Hematopoietic multipotent progenitor cell treated with erythropoietin and hydrocortisone succinate and interleukin-3 and kit ligand, for 8 days (in vitro differentiated cells): ENCODE results near the gene MGAT3.
"Not testable (repeated sequence)": the region's sequence is repeated elsewhere in the genome, so short reads cannot be mapped to it uniquely, and the experiment has no call there.

Experiments
- DNase-seq: peaks from one replicate; pipeline ENCODE4 v3.0.0-alpha.2; 2015

MGAT3 gene

GRCh38 chr22:39494471-39495120, 37.8 kb downstream of the MGAT3 start:
- no peak for DNase-seq

- peak; percentile 85 for DNase-seq
Measured at GRCh38 chr22:39496131-39496838, 39.5 kb downstream of the MGAT3 start.

GRCh38 chr22:39497429-39497828, 40.6 kb downstream of the MGAT3 start:
- DNase-seq = no peak

GRCh38 chr22:39498368-39498767, 41.6 kb downstream of the MGAT3 start:
- no peak for DNase-seq

GRCh38 chr22:39498802-39499201, 42.0 kb downstream of the MGAT3 start:
- DNase-seq = no peak

GRCh38 chr22:39500101-39500500, 43.3 kb downstream of the MGAT3 start:
- DNase-seq = no peak

GRCh38 chr22:39501644-39502108, 44.9 kb downstream of the MGAT3 start:
- no peak for DNase-seq

GRCh38 chr22:39502109-39502788, 45.4 kb downstream of the MGAT3 start, which contains the start of gene MIEF1:
TSS of gene MIEF1 (plus strand) at chr22:39502290. CDS start at chr22:39511295, 9,005 bp downstream.
- peak; percentile 97 for DNase-seq

GRCh38 chr22:39502789-39503409, 46.1 kb downstream of the MGAT3 start:
- DNase-seq = no peak

- DNase-seq = peak; percentile 38
Measured at GRCh38 chr22:39503630-39504029, 46.8 kb downstream of the MGAT3 start.

GRCh38 chr22:39504071-39504470, 47.3 kb downstream of the MGAT3 start:
- no peak for DNase-seq

- DNase-seq = not testable (repeated sequence)
Measured at GRCh38 chr22:39507021-39507420, 50.2 kb downstream of the MGAT3 start.

GRCh38 chr22:39508393-39508792, 51.6 kb downstream of the MGAT3 start:
- DNase-seq = peak; percentile 76

- DNase-seq = no peak
Measured at GRCh38 chr22:39510529-39511149, 53.8 kb downstream of the MGAT3 start.

GRCh38 chr22:39511226-39511625, 54.4 kb downstream of the MGAT3 start:
- DNase-seq = no peak

GRCh38 chr22:39512026-39512425, 55.2 kb downstream of the MGAT3 start:
- no peak for DNase-seq

GRCh38 chr22:39513791-39514190, 57.0 kb downstream of the MGAT3 start:
- no peak for DNase-seq

- DNase-seq = peak; percentile 70
Measured at GRCh38 chr22:39514373-39514973, 57.7 kb downstream of the MGAT3 start.

GRCh38 chr22:39515266-39516050, 58.6 kb downstream of the MGAT3 start:
- no peak for DNase-seq

GRCh38 chr22:39517470-39517869, 60.7 kb downstream of the MGAT3 start:
- DNase-seq = no peak

GRCh38 chr22:39518144-39518786, 61.5 kb downstream of the MGAT3 start:
- no peak for DNase-seq
